Astrocyte (in vitro differentiated cells and primary cell): Measurements from ENCODE around the gene POU3F2. TPM values are rescaled to one million over a fixed set of nuclear protein-coding genes. Genes with fewer than 3 reads are reported as not detected.

Source experiments
- DNase-seq: peaks from one replicate; pipeline ENCODE4 v3.0.0-alpha.2; 2010; ENCODE audit warnings: low read depth
- FAIRE-seq: peaks from 2 replicates; lab custom pipeline; 2011; peaks lifted over from hg19 to GRCh38; lab: Jason Lieb, UNC
- H2AFZ ChIP-seq: 2 replicates; pipeline ENCODE4 v1.6.0; 2012; ENCODE audit warnings: low read depth, low read length, inconsistent platforms
- H3K27ac ChIP-seq: 2 replicates; pipeline ENCODE4 v1.5.1; 2011; ENCODE audit warnings: low read depth, low read length, inconsistent platforms
- H3K27me3 ChIP-seq: 2 replicates; pipeline ENCODE4 v1.6.0; 2011; ENCODE audit warnings: low read length, inconsistent platforms; ENCODE audit not compliant: insufficient read depth
- H3K36me3 ChIP-seq: 2 replicates; pipeline ENCODE4 v1.5.1; 2011; ENCODE audit warnings: low read length, inconsistent platforms; ENCODE audit not compliant: insufficient read depth
- H3K4me1 ChIP-seq: 2 replicates; pipeline ENCODE4 v1.5.1; 2011; ENCODE audit warnings: low read length, inconsistent platforms; ENCODE audit not compliant: insufficient read depth
- H3K4me2 ChIP-seq: 2 replicates; pipeline ENCODE4 v1.6.0; 2012; ENCODE audit warnings: low read length, inconsistent platforms
- H3K4me3 ChIP-seq: 2 replicates; pipeline ENCODE4 v1.5.1; 2011; ENCODE audit warnings: low read depth, mild to moderate bottlenecking, low read length, inconsistent platforms; ENCODE audit not compliant: insufficient read depth
- H3K79me2 ChIP-seq: 2 replicates; pipeline ENCODE4 v1.6.0; 2012; ENCODE audit warnings: mild to moderate bottlenecking, low read length, inconsistent platforms; ENCODE audit not compliant: insufficient read depth
- H3K9ac ChIP-seq: 2 replicates; pipeline ENCODE4 v1.6.0; 2012; ENCODE audit warnings: mild to moderate bottlenecking, low read length, inconsistent platforms
- H3K9me3 ChIP-seq: 2 replicates; pipeline ENCODE4 v1.5.1; 2012; ENCODE audit warnings: low read depth, mild to moderate bottlenecking, low read length, inconsistent platforms; ENCODE audit not compliant: insufficient read depth
- H4K20me1 ChIP-seq: 2 replicates; pipeline ENCODE4 v1.6.0; 2012; ENCODE audit warnings: low read length, inconsistent platforms; ENCODE audit not compliant: insufficient read depth
- H3K27ac Mint-ChIP-seq: one replicate; pipeline ENCODE4 v1.8.0; 2021; ENCODE audit warnings: mild to moderate bottlenecking, mixed read lengths; ENCODE audit not compliant: unreplicated experiment
- H3K27me3 Mint-ChIP-seq: one replicate; pipeline ENCODE4 v1.8.0; 2021; ENCODE audit warnings: low read depth, mixed read lengths; ENCODE audit not compliant: unreplicated experiment
- H3K36me3 Mint-ChIP-seq: one replicate; pipeline ENCODE4 v1.8.0; 2021; ENCODE audit warnings: low read depth, mixed read lengths; ENCODE audit not compliant: unreplicated experiment
- H3K4me1 Mint-ChIP-seq: one replicate; pipeline ENCODE4 v1.8.0; 2021; ENCODE audit warnings: low read depth, mixed read lengths; ENCODE audit not compliant: unreplicated experiment
- H3K4me3 Mint-ChIP-seq: one replicate; pipeline ENCODE4 v1.8.0; 2021; ENCODE audit warnings: mild to moderate bottlenecking, moderate library complexity, mixed read lengths; ENCODE audit not compliant: unreplicated experiment
- H3K9me3 Mint-ChIP-seq: one replicate; pipeline ENCODE4 v1.8.0; 2021; ENCODE audit warnings: mild to moderate bottlenecking, mixed read lengths; ENCODE audit not compliant: unreplicated experiment
- EZH2 ChIP-seq: IDR thresholded peaks from 2 replicates; pipeline ENCODE4 v1.6.1; 2012; ENCODE audit warnings: mild to moderate bottlenecking, low read length, inconsistent platforms; ENCODE audit not compliant: insufficient read depth
- total RNA-seq: library from RNA; stranded (reverse); gene quantifications from 2 replicates; pipeline ENCODE4 v1.2.1, GENCODE V29; 2021
- TF ChIP-seq, protein P1 (sequence below): IDR thresholded peaks from 2 replicates; pipeline ENCODE4 v1.5.1; 2011; ENCODE audit warnings: low read depth, mild to moderate bottlenecking, inconsistent platforms, low read length, moderate library complexity; ENCODE audit not compliant: insufficient read depth

POU3F2 gene
- total RNA-seq, 1 donor from 2014 or later: 2.1 TPM

DNA sequence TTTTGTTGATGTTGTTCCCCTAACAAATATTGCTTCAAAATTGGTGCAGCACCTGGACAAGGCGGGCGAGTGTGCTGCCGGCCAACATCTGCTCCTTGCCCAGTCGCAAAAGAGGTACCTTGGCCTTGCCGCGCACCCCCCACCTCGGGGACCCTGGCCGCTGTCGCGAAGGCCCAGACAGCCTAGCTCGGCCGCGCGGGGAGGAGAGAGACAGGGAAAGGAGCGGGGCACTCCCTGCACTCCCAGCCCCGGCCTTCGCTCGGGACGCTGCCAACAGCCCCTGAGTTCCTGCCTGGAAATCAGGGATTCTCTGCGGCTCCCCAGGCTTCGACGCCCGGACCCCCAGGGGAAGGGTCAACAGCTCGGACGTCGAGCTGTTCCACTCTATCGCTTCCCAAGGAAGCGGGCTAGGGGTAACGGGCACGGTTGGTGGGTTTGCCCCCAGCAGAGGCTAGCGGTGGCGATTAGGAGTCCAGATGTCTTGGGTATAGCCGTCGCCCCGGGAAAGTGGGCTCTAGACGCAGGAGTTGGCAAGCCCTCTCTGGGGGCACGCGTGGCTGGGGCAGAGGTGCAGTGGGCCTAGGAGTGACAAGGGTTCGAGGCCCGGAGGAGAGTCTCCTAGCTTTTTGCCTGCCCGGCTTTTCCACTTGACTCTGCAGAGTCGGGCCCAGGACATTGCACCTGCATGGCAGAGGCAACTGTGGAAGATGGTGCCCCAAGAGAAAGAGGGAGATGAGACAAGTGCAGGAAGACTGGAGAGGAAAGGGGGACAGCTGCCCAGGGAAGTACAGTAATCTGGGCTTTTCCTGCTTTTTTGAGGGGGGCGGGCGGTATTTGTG, 8.2 kb downstream of the POU3F2 start:
- Histone ChIP-seq H3K4me1 (peaks cover 7% of the 10 kb centered on the region), H3K9ac (peak overlapping the region; percentile 66), H3K4me3 (peak overlapping the region; percentile 26), H3K79me2 (peaks cover 55% of the 10 kb centered on the region), H3K4me2 (peak overlapping the region; percentile 96), H2AFZ (no peak overlapping the region), H3K36me3 (no peaks in the 10 kb centered on the region), H4K20me1 (no peaks in the 10 kb centered on the region), H3K9me3 (no peaks in the 10 kb centered on the region), H3K27ac (no peak overlapping the region), H3K27me3 (peaks cover 57% of the 10 kb centered on the region)
- H3K36me3 Mint-ChIP-seq: no peaks in the 10 kb centered on the region
- no peaks in the 10 kb centered on the region for H3K9me3 Mint-ChIP-seq
- H3K27ac Mint-ChIP-seq: no peak overlapping the region
- peaks cover 5% of the 10 kb centered on the region for H3K4me1 Mint-ChIP-seq
- no peak for TF ChIP-seq EZH2
- TF ChIP-seq, protein P1, sequence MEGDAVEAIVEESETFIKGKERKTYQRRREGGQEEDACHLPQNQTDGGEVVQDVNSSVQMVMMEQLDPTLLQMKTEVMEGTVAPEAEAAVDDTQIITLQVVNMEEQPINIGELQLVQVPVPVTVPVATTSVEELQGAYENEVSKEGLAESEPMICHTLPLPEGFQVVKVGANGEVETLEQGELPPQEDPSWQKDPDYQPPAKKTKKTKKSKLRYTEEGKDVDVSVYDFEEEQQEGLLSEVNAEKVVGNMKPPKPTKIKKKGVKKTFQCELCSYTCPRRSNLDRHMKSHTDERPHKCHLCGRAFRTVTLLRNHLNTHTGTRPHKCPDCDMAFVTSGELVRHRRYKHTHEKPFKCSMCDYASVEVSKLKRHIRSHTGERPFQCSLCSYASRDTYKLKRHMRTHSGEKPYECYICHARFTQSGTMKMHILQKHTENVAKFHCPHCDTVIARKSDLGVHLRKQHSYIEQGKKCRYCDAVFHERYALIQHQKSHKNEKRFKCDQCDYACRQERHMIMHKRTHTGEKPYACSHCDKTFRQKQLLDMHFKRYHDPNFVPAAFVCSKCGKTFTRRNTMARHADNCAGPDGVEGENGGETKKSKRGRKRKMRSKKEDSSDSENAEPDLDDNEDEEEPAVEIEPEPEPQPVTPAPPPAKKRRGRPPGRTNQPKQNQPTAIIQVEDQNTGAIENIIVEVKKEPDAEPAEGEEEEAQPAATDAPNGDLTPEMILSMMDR: no peak
- H3K27me3 Mint-ChIP-seq: peaks cover 68% of the 10 kb centered on the region
- DNase-seq (peak; percentile 10), FAIRE-seq (no peak)
- H3K4me3 Mint-ChIP-seq: no peak overlapping the region

GRCh38 chr6:98843271-98844243, 9.2 kb downstream of the POU3F2 start:
- no peaks in the 10 kb centered on the region for H3K36me3 ChIP-seq
- Mint-ChIP-seq H3K4me3 (no peak overlapping the region), H3K27ac (no peak overlapping the region), H3K4me1 (peaks cover 5% of the 10 kb centered on the region), H3K9me3 (no peaks in the 10 kb centered on the region), H3K36me3 (no peaks in the 10 kb centered on the region), H3K27me3 (peaks cover 63% of the 10 kb centered on the region)
- H4K20me1 ChIP-seq: no peaks in the 10 kb centered on the region
- DNase-seq (peak; percentile 8), FAIRE-seq (no peak)
- peaks cover 54% of the 10 kb centered on the region for H3K27me3 ChIP-seq
- TF ChIP-seq, protein P1: no peak
- TF ChIP-seq EZH2: peak; percentile 93
- peak overlapping the region; percentile 66 for H3K9ac ChIP-seq
- peaks cover 45% of the 10 kb centered on the region for H3K79me2 ChIP-seq
- peak overlapping the region; percentile 20 for H3K27ac ChIP-seq
- peak overlapping the region; percentile 57 for H2AFZ ChIP-seq
- peak overlapping the region; percentile 37 for H3K4me3 ChIP-seq
- no peaks in the 10 kb centered on the region for H3K9me3 ChIP-seq
- peaks cover 7% of the 10 kb centered on the region for H3K4me1 ChIP-seq
- peak overlapping the region; percentile 96 for H3K4me2 ChIP-seq
